Measurements from ENCODE around the gene TLK1.

The TLK1 gene

GRCh38 chr2:170953941-170954340 lies 206.8 kb downstream of the TLK1 start:
- DNase-seq: no peak

DNA sequence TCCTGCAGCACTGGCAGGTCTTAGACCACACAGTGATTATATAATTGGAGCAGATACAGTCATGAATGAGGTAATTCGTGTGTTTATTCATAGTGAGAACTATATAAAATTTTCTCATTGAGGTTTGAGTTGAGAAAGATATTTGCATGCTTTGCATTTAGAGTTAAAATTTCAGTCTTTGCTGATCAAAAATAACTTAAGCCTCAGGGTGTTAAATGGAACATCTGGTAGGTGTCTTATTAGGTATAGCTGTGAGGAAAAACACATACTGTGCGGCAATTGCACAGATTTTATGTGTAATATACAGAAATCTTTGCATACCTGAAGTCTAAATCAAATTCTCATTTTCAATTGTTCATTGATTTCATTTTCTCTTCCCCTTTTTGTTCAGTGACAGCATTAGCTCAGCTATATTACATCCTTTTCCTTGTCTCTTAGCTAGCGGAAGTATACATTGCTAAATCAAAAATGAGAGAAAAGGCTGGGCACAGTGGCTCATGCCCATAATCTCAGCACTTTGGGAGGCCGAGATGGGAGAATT lies 210.4 kb downstream of the TLK1 start:
- peak; percentile 62 to 85 (median 75) for DNase-seq

DNA sequence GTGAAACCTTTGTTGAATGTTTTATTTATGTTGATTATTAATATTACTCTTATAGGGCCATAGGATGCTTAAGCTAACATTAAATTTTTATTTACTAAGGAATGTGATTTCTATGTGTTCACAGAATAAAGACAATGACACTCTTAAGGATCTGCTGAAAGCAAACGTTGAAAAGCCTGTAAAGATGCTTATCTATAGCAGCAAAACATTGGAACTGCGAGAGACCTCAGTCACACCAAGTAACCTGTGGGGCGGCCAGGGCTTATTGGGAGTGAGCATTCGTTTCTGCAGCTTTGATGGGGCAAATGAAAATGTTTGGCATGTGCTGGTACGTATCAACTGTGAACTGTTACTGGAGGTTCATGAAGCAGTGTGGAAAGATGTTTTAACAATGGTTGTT lies 211.3 kb downstream of the TLK1 start:
- no peak for DNase-seq

DNA sequence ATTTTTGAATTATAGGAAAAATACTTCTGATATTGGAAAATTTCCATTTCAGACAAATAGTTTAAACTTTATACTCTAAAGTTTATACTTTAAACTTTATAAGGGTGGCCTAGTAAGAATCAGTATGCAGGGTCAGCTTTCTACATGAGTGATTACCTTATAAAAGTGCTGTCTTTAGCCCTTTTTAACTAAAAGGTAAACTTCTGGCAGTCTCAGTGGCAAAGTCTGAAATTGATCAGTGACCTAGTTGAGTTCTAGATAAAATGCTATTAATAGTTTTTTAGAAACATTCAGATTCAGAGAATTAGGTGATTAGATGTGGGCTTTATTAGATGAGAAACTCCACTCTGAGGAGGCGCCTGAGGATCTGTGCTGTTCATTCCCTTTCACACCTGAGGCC lies 216.1 kb downstream of the TLK1 start:
- no peak for DNase-seq

GRCh38 chr2:170943596-170943995 lies 217.1 kb downstream of the TLK1 start:
- peak in 1 of 3 donors; percentile 17 for DNase-seq

DNA sequence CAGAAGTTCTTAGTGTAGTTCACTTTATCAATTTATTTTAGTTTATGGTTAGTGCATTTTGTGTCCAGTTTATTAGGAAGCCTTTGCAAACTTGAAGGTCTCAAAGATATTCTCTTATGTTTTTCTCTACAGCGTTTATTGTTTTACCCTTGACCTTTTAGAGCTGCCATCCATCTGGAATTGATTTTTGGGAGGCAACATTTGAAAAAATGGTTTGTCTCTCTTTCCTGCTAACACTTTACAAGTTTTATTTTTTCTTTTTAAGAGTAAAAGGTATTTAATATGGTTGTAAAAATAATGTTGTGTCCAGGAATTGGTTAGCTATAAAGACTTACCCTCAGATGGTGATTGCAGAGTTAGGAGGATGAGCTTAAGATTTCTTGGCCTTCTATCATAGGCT lies 217.7 kb downstream of the TLK1 start:
- peak in 1 of 3 donors; percentile 8 for DNase-seq

GRCh38 chr2:170942615-170943014 lies 218.1 kb downstream of the TLK1 start:
- peak in 1 of 3 donors; percentile 16 for DNase-seq

Data from suppressor macrophage treated with lipopolysaccharide for 1 hour (primary cell).